Gastroesophageal sphincter (tissue), 3 donors: ENCODE data around the gene SLC39A2.

Experiments used
- EP300 ChIP-seq: sonication (generic); formaldehyde crosslinking; IDR thresholded peaks from one replicate; pipeline ENCODE4 v1.6.1; 2017; ENCODE audit warnings: antibody characterized with exemption, mild to moderate bottlenecking
- POLR2A ChIP-seq, 2 donors: fragments of 450-650 bp; IDR thresholded peaks; one replicate each; pipeline ENCODE4 v1.6.1; 2017; ENCODE audit warnings: antibody characterized with exemption in 2 of 2, mild to moderate bottlenecking in 2 of 2, moderate library complexity in 1 of 2
- POLR2AphosphoS5 ChIP-seq: sonication (generic); formaldehyde crosslinking; IDR thresholded peaks from one replicate; pipeline ENCODE4 v1.6.1; 2017; ENCODE audit warnings: antibody characterized with exemption
- TF ChIP-seq, protein P1 (sequence below), 4 experiments: fragments of 200-600 bp in 2 of 4; fragments of 450-650 bp in 2 of 4; sonication (generic) in 1 of 4; IDR thresholded peaks; one replicate each; pipeline ENCODE4 v1.5.1; 2017 to 2019; ENCODE audit warnings: antibody characterized with exemption in 4 of 4, mild to moderate bottlenecking in 2 of 4, moderate library complexity in 2 of 4

DNA sequence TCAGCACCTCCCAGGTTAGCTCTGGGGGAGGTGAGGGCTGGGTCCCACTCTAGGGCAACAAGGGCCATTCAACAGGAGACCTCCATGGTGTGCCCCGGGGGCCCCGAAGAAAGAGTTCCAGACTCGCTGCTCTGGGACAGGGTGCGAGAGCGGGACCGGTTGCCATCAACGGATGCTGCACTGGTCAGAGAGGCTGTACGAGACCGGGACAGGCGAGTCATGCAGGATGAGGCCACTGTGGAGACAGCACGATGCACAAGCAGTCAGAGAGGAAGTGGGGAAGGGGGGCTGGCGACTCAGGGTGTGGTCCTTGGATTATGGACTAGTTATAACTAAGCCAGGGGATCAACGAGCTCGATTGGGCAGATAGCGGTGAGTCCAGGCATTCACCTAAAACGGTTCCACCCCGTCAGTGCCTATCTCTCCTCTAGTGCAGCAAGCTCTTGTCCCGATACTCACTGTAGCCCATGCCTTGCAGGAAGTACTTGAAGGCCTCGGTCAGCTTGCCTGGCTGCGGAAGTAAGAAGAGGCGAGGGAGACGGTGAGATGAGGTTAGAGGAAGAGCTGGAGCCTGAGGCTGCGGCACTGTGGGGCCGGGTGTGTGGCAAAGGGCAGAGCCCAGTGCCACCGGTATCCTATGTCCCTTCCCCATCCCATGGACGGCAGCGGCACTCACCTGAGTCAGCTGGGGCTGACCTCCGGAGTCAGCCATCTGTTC lies 18.6 kb downstream of the SLC39A2 start:
- TF ChIP-seq, protein P1, sequence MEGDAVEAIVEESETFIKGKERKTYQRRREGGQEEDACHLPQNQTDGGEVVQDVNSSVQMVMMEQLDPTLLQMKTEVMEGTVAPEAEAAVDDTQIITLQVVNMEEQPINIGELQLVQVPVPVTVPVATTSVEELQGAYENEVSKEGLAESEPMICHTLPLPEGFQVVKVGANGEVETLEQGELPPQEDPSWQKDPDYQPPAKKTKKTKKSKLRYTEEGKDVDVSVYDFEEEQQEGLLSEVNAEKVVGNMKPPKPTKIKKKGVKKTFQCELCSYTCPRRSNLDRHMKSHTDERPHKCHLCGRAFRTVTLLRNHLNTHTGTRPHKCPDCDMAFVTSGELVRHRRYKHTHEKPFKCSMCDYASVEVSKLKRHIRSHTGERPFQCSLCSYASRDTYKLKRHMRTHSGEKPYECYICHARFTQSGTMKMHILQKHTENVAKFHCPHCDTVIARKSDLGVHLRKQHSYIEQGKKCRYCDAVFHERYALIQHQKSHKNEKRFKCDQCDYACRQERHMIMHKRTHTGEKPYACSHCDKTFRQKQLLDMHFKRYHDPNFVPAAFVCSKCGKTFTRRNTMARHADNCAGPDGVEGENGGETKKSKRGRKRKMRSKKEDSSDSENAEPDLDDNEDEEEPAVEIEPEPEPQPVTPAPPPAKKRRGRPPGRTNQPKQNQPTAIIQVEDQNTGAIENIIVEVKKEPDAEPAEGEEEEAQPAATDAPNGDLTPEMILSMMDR (IDR thresholded peaks at IDR 0.05): no peak
- TF ChIP-seq POLR2AphosphoS5 (no peak), POLR2A (IDR thresholded peaks at IDR 0.05) (no peak), EP300 (no peak)
